Left ventricle myocardium inferior (tissue), 1 donor: ENCODE data around the gene CLEC12A. TPM values are rescaled to one million over a fixed set of nuclear protein-coding genes. Genes with fewer than 3 reads are reported as not detected.

Experiments used
- DNase-seq: peaks from one replicate; pipeline ENCODE4 v3.0.0-alpha.2; 2020
- H3K27ac ChIP-seq: fragments of 200-600 bp; replicated peaks from 2 replicates; pipeline ENCODE4 v1.8.0; 2021
- H3K27me3 ChIP-seq: fragments of 200-600 bp; 2 replicates; pipeline ENCODE4 v1.8.0; 2021; ENCODE audit warnings: low read depth
- H3K36me3 ChIP-seq: fragments of 200-600 bp; 2 replicates; pipeline ENCODE4 v1.8.0; 2021
- H3K4me1 ChIP-seq: fragments of 200-600 bp; 2 replicates; pipeline ENCODE4 v1.8.0; 2021
- H3K4me3 ChIP-seq: fragments of 200-600 bp; 2 replicates; pipeline ENCODE4 v1.8.0; 2021; ENCODE audit warnings: mild to moderate bottlenecking, moderate library complexity
- H3K9me3 ChIP-seq: fragments of 200-600 bp; replicated peaks from 2 replicates; pipeline ENCODE4 v1.8.0; 2021
- intact Hi-C: fragments of 100-400 bp; cut with micrococcal nuclease; formaldehyde crosslinking; loops from one replicate; pipeline ENCODE4 v1.11.0; 2022
- total RNA-seq: library from RNA; stranded (reverse); fragmentation: NEBNext Ultra II Directional; extraction: Animal tissue kit (Norgen Biotek cat#: 25700); gene quantifications from one replicate; pipeline ENCODE4 v1.2.1, GENCODE V29; 2021
- TF ChIP-seq, protein P1 (sequence below): fragments of 200-600 bp; IDR thresholded peaks from 2 replicates; pipeline ENCODE4 v1.8.0; 2021; ENCODE audit warnings: antibody characterized with exemption, mild to moderate bottlenecking, borderline replicate concordance
- donor health status: DM: no; HTN: yes; CAD: no; lungs with severe emphysema.

CLEC12A gene
- total RNA-seq, 1 donor from 2014 or later: 5.7 TPM

DNA sequence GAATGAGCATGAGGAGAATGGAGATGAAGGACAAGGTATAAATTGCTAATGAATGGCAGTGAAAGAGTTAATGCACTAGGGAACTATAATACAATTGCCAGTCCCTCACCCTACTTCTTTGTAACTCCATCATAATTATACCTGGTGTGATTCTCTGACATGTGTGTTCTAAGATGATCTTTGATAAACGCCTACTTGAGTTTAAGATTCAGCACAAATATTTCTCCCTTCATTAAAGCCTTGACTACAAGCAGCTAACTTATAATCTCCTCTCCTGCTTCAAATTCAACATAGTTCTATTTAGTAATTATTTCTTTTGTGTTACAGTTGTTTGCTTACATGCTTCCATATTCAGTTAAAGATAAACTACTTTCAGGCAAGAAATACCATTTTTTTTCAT lies 29.4 kb upstream of the CLEC12A start:
- Histone ChIP-seq H3K4me1 (no peaks in the 10 kb centered on the region), H3K27ac (no peak overlapping the region), H3K27me3 (peaks cover 14% of the 10 kb centered on the region), H3K36me3 (no peaks in the 10 kb centered on the region), H3K4me3 (no peak overlapping the region), H3K9me3 (no peaks in the 10 kb centered on the region)
- intact Hi-C loops: no loop called here
- TF ChIP-seq, protein P1, sequence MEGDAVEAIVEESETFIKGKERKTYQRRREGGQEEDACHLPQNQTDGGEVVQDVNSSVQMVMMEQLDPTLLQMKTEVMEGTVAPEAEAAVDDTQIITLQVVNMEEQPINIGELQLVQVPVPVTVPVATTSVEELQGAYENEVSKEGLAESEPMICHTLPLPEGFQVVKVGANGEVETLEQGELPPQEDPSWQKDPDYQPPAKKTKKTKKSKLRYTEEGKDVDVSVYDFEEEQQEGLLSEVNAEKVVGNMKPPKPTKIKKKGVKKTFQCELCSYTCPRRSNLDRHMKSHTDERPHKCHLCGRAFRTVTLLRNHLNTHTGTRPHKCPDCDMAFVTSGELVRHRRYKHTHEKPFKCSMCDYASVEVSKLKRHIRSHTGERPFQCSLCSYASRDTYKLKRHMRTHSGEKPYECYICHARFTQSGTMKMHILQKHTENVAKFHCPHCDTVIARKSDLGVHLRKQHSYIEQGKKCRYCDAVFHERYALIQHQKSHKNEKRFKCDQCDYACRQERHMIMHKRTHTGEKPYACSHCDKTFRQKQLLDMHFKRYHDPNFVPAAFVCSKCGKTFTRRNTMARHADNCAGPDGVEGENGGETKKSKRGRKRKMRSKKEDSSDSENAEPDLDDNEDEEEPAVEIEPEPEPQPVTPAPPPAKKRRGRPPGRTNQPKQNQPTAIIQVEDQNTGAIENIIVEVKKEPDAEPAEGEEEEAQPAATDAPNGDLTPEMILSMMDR: no peak
- DNase-seq: no peak

GRCh38 chr12:9943240-9943639 lies 28.0 kb upstream of the CLEC12A start:
- TF ChIP-seq, protein P1: no peak
- no peak for DNase-seq
- Histone ChIP-seq H3K27me3 (peaks cover 14% of the 10 kb centered on the region), H3K9me3 (no peaks in the 10 kb centered on the region), H3K27ac (no peak overlapping the region), H3K36me3 (no peaks in the 10 kb centered on the region), H3K4me1 (no peaks in the 10 kb centered on the region), H3K4me3 (no peak overlapping the region)
- intact Hi-C loops: no loop called here

GRCh38 chr12:9944391-9944790 lies 26.8 kb upstream of the CLEC12A start:
- intact Hi-C loops: no loop called here
- Histone ChIP-seq H3K36me3 (no peaks in the 10 kb centered on the region), H3K9me3 (no peaks in the 10 kb centered on the region), H3K4me1 (no peaks in the 10 kb centered on the region), H3K27ac (no peak overlapping the region), H3K4me3 (no peak overlapping the region), H3K27me3 (peaks cover 9% of the 10 kb centered on the region)
- TF ChIP-seq, protein P1: no peak
- DNase-seq: no peak

DNA sequence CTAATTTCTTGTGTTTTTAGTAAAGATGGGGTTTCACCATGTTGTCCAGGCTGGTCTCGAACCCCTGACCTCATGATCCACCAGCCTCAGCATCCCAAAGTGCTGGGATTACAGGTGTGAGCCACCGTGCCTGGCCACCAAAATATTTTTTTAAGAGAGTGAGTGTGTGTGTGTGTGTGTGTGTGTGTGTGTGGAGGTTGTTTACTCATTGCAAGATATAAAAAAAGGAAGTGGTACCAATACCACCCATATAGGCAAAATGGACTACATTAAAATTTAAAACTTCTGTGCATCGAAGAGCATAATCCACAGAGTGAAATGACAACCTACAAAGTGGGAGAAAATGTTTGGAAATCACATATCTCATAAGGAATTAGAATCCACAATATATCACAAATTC lies 23.5 kb upstream of the CLEC12A start:
- H3K4me1 ChIP-seq: no peaks in the 10 kb centered on the region
- H3K36me3 ChIP-seq: no peaks in the 10 kb centered on the region
- peaks cover 9% of the 10 kb centered on the region for H3K27me3 ChIP-seq
- no peaks in the 10 kb centered on the region for H3K9me3 ChIP-seq
- TF ChIP-seq, protein P1: no peak
- H3K4me3 ChIP-seq: no peak overlapping the region
- H3K27ac ChIP-seq: no peak overlapping the region
- intact Hi-C loops: no loop called here
- no peak for DNase-seq

DNA sequence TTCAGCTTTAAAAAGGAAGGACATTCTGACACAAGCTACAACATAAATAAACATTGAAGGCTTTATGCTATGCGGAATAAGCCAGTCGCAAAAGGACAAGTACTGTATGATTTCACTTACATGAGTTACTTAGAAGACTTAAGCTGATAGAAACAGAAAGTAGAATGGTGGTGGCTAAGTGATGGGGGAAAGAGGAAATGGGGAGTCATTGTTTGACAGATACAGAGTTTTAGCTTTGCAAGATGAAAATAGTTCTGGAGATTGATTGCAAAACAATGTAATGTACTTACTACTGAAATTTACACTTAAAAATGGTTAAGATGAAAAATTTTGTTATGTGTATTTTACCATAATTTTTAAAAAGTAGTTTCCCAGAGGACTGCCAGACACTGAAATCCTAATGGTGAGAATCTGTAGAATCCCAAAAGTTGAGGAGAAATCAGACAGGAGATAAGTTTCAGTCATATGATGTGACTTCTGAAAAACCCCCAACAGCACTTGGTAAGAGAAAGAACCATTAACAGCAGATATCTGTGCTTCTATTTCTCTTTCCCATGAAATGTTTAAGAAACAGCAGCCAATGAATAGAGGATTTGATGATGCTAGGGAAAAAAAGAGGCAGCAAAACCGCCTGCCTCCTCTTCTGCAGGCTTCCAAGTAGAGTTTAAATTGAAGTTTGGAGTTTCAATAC lies 22.5 kb upstream of the CLEC12A start:
- intact Hi-C loops: no loop called here

More for the DNA sequence above, 22.5 kb upstream of the CLEC12A start:
- DNase-seq: no peak
- Histone ChIP-seq H3K27me3 (no peaks in the 10 kb centered on the region), H3K4me1 (no peaks in the 10 kb centered on the region), H3K36me3 (no peaks in the 10 kb centered on the region), H3K4me3 (no peak overlapping the region), H3K9me3 (no peaks in the 10 kb centered on the region), H3K27ac (no peak overlapping the region)
- TF ChIP-seq, protein P1: no peak
